GM19438 (cell line): ENCODE data around the gene ADGRA1.

Experiments
- ATAC-seq: cut with Tn5 transposase; IDR thresholded peaks from one replicate; pipeline ENCODE4 v1.9.1; 2021; ENCODE audit warnings: low read depth; ENCODE audit not compliant: unreplicated experiment

Gene ADGRA1

GRCh38 chr10:133160826-133161471, 73.2 kb downstream of the ADGRA1 start:
- ATAC-seq = no peak

DNA sequence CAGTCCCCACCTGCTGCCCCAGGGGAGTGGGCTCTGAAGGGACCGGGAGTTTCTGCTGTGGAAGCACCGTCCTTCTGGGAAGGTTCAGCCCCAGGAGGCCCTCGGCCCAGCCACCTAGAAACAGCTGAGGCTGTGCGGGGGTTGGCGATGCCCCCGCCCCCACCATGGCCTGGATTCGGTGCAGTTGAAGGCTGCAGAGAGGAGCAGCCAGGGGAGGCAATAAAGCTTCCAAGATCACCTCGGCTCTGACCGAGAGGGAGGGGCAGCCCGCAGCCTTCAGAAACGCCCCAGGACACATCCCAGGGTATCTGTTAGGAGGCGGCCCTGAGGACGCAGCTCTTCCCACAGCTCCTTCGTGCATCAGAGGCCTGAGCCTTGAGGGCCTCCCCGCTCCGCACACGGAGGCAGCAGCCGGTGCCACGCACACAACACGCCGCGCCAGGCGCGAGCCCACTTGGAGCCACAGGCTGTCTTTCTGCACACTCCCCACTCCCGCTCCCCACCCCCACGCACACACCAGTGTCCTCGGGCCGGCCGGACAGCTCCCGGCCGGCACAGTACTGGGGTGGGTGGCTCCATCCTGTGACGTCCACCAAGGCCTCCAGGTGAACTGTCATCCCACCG, 73.9 kb downstream of the ADGRA1 start:
- no peak for ATAC-seq

DNA sequence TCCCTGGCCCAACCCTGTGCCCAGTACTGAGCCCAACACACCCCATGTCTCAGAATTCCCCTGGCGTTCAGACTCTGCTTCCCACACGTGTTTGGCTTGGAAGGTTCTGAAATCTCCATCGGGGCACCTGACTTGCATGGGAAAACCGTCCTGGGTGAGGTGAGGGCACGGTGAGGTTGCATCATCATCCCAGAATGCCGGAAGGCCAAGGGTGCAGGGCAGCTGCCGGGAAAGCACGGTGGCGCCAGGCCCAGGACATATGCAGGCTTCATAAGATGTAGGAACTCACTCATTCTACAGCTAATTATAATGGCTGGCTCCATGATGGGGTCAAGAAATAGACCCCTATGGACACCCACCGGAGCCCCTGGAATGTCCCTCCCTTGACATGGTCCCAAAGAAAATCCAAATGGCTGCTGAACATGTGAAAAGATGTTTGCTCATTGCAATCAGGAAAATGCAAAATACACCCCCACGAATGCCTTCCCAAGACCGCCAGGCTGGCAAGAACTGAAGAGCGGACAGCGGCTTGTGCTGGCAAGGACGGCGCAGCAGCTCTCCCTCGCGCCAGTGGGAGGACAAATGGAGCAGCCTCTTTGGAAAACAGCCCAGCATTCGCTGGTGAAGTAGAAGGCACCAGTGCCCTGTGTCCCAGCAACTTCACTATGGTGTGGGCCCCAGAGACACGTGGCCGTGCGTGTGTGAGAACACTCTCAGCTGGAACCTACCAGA, 74.6 kb downstream of the ADGRA1 start:
- no peak for ATAC-seq

GRCh38 chr10:133162910-133163856, 75.5 kb downstream of the ADGRA1 start:
- no peak for ATAC-seq

DNA sequence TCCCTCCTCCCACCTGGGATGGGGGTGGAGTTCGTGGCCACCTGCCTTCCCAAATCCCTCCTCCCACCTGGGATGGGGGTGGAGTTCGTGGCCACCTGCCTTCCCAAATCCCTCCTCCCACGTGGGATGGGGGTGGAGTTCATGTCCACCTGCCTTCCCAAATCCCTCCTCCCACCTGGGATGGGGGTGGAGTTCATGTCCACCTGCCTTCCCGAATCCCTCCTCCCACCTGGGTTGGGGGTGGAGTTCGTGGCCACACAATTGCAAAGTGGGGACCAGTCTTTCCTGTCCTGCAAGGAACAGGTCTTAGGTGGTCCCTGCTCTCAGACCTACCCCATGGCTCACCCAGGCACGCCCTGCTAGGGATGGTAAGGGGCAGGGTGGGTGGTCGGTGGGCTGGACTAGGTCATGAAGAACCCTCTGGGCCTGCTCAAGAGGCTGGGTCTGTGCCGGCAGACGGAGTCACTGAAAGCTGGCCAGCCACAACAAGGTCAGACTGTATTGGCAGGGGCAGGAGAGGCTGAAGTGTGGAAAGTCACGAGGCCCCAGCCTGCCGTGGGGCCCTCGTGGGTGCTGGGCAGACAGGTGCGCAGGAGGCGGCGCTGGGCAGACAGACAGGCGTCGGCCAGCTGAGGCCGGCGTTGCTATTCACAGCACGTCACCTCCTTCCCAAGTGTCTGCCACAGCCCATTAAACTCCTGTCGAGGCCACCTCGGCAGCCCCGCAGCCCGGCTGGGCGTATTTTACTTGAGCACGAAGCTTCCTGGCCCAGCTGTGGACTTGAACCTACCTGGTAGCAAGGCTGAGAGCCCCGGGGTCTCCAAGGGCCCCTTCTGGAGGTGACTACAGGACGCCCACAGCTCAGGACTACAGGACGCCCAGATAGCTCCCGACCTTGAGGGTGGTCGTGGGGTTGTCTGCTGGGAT, 76.4 kb downstream of the ADGRA1 start:
- ATAC-seq = no peak

GRCh38 chr10:133164816-133165555, 77.3 kb downstream of the ADGRA1 start:
- ATAC-seq = no peak

- ATAC-seq = no peak
These were observed 78.1 kb downstream of the ADGRA1 start for GRCh38 chr10:133165556-133166503.

DNA sequence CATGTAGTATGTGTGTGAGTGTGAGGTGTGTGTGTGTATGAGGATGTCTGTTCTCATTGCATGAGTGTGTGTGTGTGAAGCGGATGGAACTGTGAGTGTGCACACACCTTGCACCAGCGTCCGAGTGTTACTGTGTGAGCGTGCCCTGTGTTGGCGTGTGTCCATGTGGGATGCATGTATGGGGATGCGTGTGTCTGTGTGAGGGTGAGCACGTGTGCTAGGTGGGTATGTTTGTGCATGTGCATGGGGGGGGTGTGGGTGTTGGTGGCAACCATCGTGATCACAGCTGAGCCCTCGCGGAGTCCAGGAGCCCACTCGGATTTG, 78.7 kb downstream of the ADGRA1 start:
- no peak for ATAC-seq

DNA sequence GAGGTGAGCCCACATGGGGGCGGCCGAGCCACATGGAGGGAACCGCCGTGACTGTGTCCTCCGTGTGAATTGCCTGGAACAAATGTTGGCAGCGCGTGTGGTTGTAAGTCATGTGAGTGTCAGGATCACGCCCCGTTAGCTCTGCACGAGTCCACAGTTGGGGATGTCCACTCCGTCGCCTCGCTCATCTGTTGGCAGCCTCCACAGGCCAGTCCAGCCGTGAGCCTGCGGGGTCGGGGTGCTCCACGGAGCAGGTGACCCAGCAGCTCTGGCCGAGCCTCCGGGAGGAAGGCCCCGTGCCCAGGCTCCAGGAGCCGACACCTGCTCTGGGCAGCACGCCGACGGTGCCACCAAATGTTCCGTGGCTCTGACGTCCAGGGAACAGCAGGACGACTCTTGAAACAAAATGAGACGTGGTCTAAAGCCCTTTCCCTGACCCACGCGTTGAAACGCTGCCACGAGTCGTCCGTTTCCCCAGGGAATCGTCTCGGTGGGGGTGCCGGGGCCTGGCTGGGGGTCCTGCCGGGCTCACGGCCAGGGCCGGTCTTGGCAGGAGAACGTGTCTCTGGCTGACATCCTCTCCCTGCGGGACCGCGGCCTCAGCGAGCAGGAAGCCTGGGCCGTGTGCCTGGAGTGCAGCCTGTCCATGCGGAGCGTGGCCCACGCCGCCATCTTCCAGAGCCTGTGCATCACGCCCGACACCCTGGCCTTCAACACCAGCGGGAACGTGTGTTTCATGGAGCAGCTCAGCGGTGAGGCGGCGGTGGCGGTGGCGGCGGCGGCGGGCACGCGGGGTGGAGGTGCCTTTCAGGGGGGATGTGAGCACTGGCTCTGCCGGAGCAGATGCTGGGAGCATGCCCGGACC, 79.3 kb downstream of the ADGRA1 start:
- ATAC-seq = no peak

GRCh38 chr10:133167693-133168616, 80.2 kb downstream of the ADGRA1 start:
- ATAC-seq = no peak

GRCh38 chr10:133168617-133169031, 80.9 kb downstream of the ADGRA1 start:
- ATAC-seq = no peak

GRCh38 chr10:133169173-133169947, 81.6 kb downstream of the ADGRA1 start:
- ATAC-seq = no peak

GRCh38 chr10:133170092-133170491, 82.4 kb downstream of the ADGRA1 start:
- ATAC-seq = no peak

DNA sequence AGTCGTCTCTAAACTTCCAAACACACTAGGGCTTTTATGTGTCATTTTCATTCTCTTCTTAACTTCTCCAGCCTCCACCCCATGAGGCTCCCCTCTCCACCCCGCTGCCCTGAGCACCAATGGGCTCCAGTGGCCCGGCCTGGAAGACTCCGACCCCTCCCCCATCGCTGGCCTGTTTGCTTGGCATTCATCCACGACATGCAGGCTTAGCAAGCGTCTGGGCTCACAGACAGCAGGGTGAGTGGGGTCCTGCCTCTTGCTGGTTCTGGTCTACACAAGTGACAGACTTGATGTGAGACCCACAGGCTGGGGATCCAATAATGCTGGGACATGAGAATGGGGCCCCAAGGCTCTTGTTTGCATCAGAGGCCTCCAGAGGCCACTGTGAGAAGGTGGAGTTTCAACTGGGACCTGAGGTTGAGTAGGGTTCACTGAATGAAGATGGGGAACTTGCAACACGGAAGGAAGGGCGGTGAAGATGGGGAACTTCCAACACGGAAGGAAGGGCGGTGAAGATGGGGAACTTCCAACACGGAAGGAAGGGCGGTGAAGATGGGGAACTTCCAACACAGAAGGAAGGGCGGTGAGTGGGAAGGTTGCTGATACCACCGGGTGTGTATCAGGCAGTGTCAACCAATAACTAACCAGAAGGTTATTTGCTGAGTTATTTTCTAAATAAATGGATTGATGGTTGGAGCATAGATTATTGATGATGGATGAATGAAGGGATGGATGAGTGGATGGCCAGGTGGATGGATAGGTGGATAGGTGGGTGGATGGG, 86.3 kb downstream of the ADGRA1 start:
- ATAC-seq = no peak
